ENCODE data around the gene PRDM9.
"Not testable (repeated sequence)": the region's sequence is repeated elsewhere in the genome, so short reads cannot be mapped to it uniquely, and the experiment has no call there.

The PRDM9 gene

GRCh38 chr5:23486227-23486626 is 21.2 kb upstream of the PRDM9 start:
- not testable (repeated sequence) for H3K27ac ChIP-seq (ENCODE audit: low read depth, low read length); H3K4me3 ChIP-seq (ENCODE audit: low read length); DNase-seq; H3K79me1 ChIP-seq (ENCODE audit: low read length); H3K4me1 ChIP-seq (ENCODE audit: control insufficient read depth, low read depth, low read length); H2BK120ac ChIP-seq (ENCODE audit: low read depth, low read length); H2BK5ac ChIP-seq (ENCODE audit: low read length); H3K4ac ChIP-seq (ENCODE audit: low read depth, low read length); H2AK5ac ChIP-seq (ENCODE audit: low read length); H3K4me2 ChIP-seq (ENCODE audit: low read length); H4K5ac ChIP-seq (ENCODE audit: low read length); H3K9ac ChIP-seq (ENCODE audit: low read length); H3K56ac ChIP-seq (ENCODE audit: low read length); H4K8ac ChIP-seq (ENCODE audit: low read depth, low read length); H2BK15ac ChIP-seq (replicated peaks; ENCODE audit: low read depth); H3K23ac ChIP-seq (ENCODE audit: low read length); H3K79me2 ChIP-seq (ENCODE audit: control insufficient read depth, insufficient read depth, low read length); H3K36me3 ChIP-seq (ENCODE audit: control insufficient read depth, insufficient read depth, low read length); H3K18ac ChIP-seq (ENCODE audit: low read length); H3K27me3 ChIP-seq (ENCODE audit: insufficient read depth, low read length, poor library complexity)
- no CpG with 5 or more reads among the region's 2 CpGs for WGBS (ENCODE audit: extremely low coverage, insufficient coverage, low lambda C conversion rate)

- no peak overlapping the region for H3K9ac ChIP-seq (ENCODE audit: low read length)
- no CpG with 5 or more reads among the region's 1 CpG for WGBS (ENCODE audit: extremely low coverage, insufficient coverage, low lambda C conversion rate)
- no peaks in the 10 kb centered on the region for H3K79me2 ChIP-seq (ENCODE audit: control insufficient read depth, insufficient read depth, low read length)
- H2BK5ac ChIP-seq (ENCODE audit: low read length): no peak overlapping the region
- H4K5ac ChIP-seq (ENCODE audit: low read length): no peak overlapping the region
- no peak overlapping the region for H4K8ac ChIP-seq (ENCODE audit: low read depth, low read length)
- H3K27ac ChIP-seq (ENCODE audit: low read depth, low read length): no peak overlapping the region
- no peak overlapping the region for H3K4me2 ChIP-seq (ENCODE audit: low read length)
- no peak for DNase-seq
- H3K18ac ChIP-seq (ENCODE audit: low read length): no peak overlapping the region
- H3K4ac ChIP-seq (ENCODE audit: low read depth, low read length): no peak overlapping the region
- no peak overlapping the region for H2AK5ac ChIP-seq (ENCODE audit: low read length)
- no peak overlapping the region for H2BK15ac ChIP-seq (replicated peaks; ENCODE audit: low read depth)
- no peaks in the 10 kb centered on the region for H3K27me3 ChIP-seq (ENCODE audit: insufficient read depth, low read length, poor library complexity)
- no peak overlapping the region for H3K4me3 ChIP-seq (ENCODE audit: low read length)
- no peak overlapping the region for H3K23ac ChIP-seq (ENCODE audit: low read length)
- no peaks in the 10 kb centered on the region for H3K4me1 ChIP-seq (ENCODE audit: control insufficient read depth, low read depth, low read length)
- H3K36me3 ChIP-seq (ENCODE audit: control insufficient read depth, insufficient read depth, low read length): no peaks in the 10 kb centered on the region
- no peaks in the 10 kb centered on the region for H3K79me1 ChIP-seq (ENCODE audit: low read length)
- no peak overlapping the region for H3K56ac ChIP-seq (ENCODE audit: low read length)
- H2BK120ac ChIP-seq (ENCODE audit: low read depth, low read length): no peak overlapping the region
Measured at GRCh38 chr5:23490993-23491392, 16.4 kb upstream of the PRDM9 start.

GRCh38 chr5:23494558-23494957 is 12.9 kb upstream of the PRDM9 start:
- no peak overlapping the region for H2BK120ac ChIP-seq (ENCODE audit: low read depth, low read length)
- no peak overlapping the region for H3K27ac ChIP-seq (ENCODE audit: low read depth, low read length)
- no peaks in the 10 kb centered on the region for H3K4me1 ChIP-seq (ENCODE audit: control insufficient read depth, low read depth, low read length)
- no peaks in the 10 kb centered on the region for H3K36me3 ChIP-seq (ENCODE audit: control insufficient read depth, insufficient read depth, low read length)
- no peak overlapping the region for H3K23ac ChIP-seq (ENCODE audit: low read length)
- H3K27me3 ChIP-seq (ENCODE audit: insufficient read depth, low read length, poor library complexity): no peaks in the 10 kb centered on the region
- no peak for DNase-seq
- no peak overlapping the region for H3K4me3 ChIP-seq (ENCODE audit: low read length)
- no peak overlapping the region for H3K4ac ChIP-seq (ENCODE audit: low read depth, low read length)
- H4K5ac ChIP-seq (ENCODE audit: low read length): no peak overlapping the region
- H3K79me2 ChIP-seq (ENCODE audit: control insufficient read depth, insufficient read depth, low read length): no peaks in the 10 kb centered on the region
- H3K4me2 ChIP-seq (ENCODE audit: low read length): no peak overlapping the region
- no CpG with 5 or more reads among the region's 1 CpG for WGBS (ENCODE audit: extremely low coverage, insufficient coverage, low lambda C conversion rate)
- H3K56ac ChIP-seq (ENCODE audit: low read length): no peak overlapping the region
- H3K79me1 ChIP-seq (ENCODE audit: low read length): no peaks in the 10 kb centered on the region
- no peak overlapping the region for H2BK15ac ChIP-seq (replicated peaks; ENCODE audit: low read depth)
- H2AK5ac ChIP-seq (ENCODE audit: low read length): no peak overlapping the region
- H4K8ac ChIP-seq (ENCODE audit: low read depth, low read length): no peak overlapping the region
- no peak overlapping the region for H2BK5ac ChIP-seq (ENCODE audit: low read length)
- no peak overlapping the region for H3K9ac ChIP-seq (ENCODE audit: low read length)
- no peak overlapping the region for H3K18ac ChIP-seq (ENCODE audit: low read length)

GRCh38 chr5:23496576-23496975 is 10.8 kb upstream of the PRDM9 start:
- H3K4me1 ChIP-seq (ENCODE audit: control insufficient read depth, low read depth, low read length): no peaks in the 10 kb centered on the region
- no peak for DNase-seq
- no peak overlapping the region for H3K4me2 ChIP-seq (ENCODE audit: low read length)
- no peaks in the 10 kb centered on the region for H3K27me3 ChIP-seq (ENCODE audit: insufficient read depth, low read length, poor library complexity)
- no peak overlapping the region for H2AK5ac ChIP-seq (ENCODE audit: low read length)
- no peaks in the 10 kb centered on the region for H3K79me1 ChIP-seq (ENCODE audit: low read length)
- H3K4me3 ChIP-seq (ENCODE audit: low read length): no peak overlapping the region
- no peak overlapping the region for H2BK5ac ChIP-seq (ENCODE audit: low read length)
- no peak overlapping the region for H4K8ac ChIP-seq (ENCODE audit: low read depth, low read length)
- H3K9ac ChIP-seq (ENCODE audit: low read length): no peak overlapping the region
- H3K79me2 ChIP-seq (ENCODE audit: control insufficient read depth, insufficient read depth, low read length): no peaks in the 10 kb centered on the region
- H2BK15ac ChIP-seq (replicated peaks; ENCODE audit: low read depth): no peak overlapping the region
- no peak overlapping the region for H2BK120ac ChIP-seq (ENCODE audit: low read depth, low read length)
- no peak overlapping the region for H3K56ac ChIP-seq (ENCODE audit: low read length)
- H3K23ac ChIP-seq (ENCODE audit: low read length): no peak overlapping the region
- H3K27ac ChIP-seq (ENCODE audit: low read depth, low read length): no peak overlapping the region
- H3K4ac ChIP-seq (ENCODE audit: low read depth, low read length): no peak overlapping the region
- no peaks in the 10 kb centered on the region for H3K36me3 ChIP-seq (ENCODE audit: control insufficient read depth, insufficient read depth, low read length)
- no peak overlapping the region for H4K5ac ChIP-seq (ENCODE audit: low read length)
- H3K18ac ChIP-seq (ENCODE audit: low read length): no peak overlapping the region
- WGBS (ENCODE audit: extremely low coverage, insufficient coverage, low lambda C conversion rate): no CpG with 5 or more reads among the region's 1 CpG

GRCh38 chr5:23506329-23507236 is 826 bp upstream of the PRDM9 start:
- Histone ChIP-seq H3K27me3 (ENCODE audit: insufficient read depth, low read length, poor library complexity) (no peaks in the 10 kb centered on the region), H3K4ac (ENCODE audit: low read depth, low read length) (no peak overlapping the region), H3K9ac (ENCODE audit: low read length) (no peak overlapping the region), H3K18ac (ENCODE audit: low read length) (no peak overlapping the region), H4K8ac (ENCODE audit: low read depth, low read length) (no peak overlapping the region), H4K5ac (ENCODE audit: low read length) (no peak overlapping the region), H3K27ac (ENCODE audit: low read depth, low read length) (no peak overlapping the region), H3K79me2 (ENCODE audit: control insufficient read depth, insufficient read depth, low read length) (no peaks in the 10 kb centered on the region), H3K23ac (ENCODE audit: low read length) (no peak overlapping the region), H3K4me3 (ENCODE audit: low read length) (no peak overlapping the region), H3K4me2 (ENCODE audit: low read length) (no peak overlapping the region), H3K79me1 (ENCODE audit: low read length) (no peaks in the 10 kb centered on the region), H2BK120ac (ENCODE audit: low read depth, low read length) (no peak overlapping the region), H2AK5ac (ENCODE audit: low read length) (no peak overlapping the region), H2BK5ac (ENCODE audit: low read length) (no peak overlapping the region), H2BK15ac (replicated peaks; ENCODE audit: low read depth) (no peak overlapping the region), H3K56ac (ENCODE audit: low read length) (peak overlapping the region; percentile 56), H3K4me1 (ENCODE audit: control insufficient read depth, low read depth, low read length) (no peaks in the 10 kb centered on the region), H3K36me3 (ENCODE audit: control insufficient read depth, insufficient read depth, low read length) (no peaks in the 10 kb centered on the region)
- peak; percentile 83 for DNase-seq
- WGBS (ENCODE audit: extremely low coverage, insufficient coverage, low lambda C conversion rate): no CpG with 5 or more reads among the region's 23 CpGs

GRCh38 chr5:23510434-23510833 is 3.0 kb downstream of the PRDM9 start:
- DNase-seq; H3K56ac ChIP-seq (ENCODE audit: low read length); H3K4ac ChIP-seq (ENCODE audit: low read depth, low read length); H3K4me3 ChIP-seq (ENCODE audit: low read length); H3K79me2 ChIP-seq (ENCODE audit: control insufficient read depth, insufficient read depth, low read length); H2AK5ac ChIP-seq (ENCODE audit: low read length); H3K27me3 ChIP-seq (ENCODE audit: insufficient read depth, low read length, poor library complexity); H3K9ac ChIP-seq (ENCODE audit: low read length); H2BK5ac ChIP-seq (ENCODE audit: low read length); H4K5ac ChIP-seq (ENCODE audit: low read length); H3K23ac ChIP-seq (ENCODE audit: low read length); H3K36me3 ChIP-seq (ENCODE audit: control insufficient read depth, insufficient read depth, low read length); H3K79me1 ChIP-seq (ENCODE audit: low read length); H2BK15ac ChIP-seq (replicated peaks; ENCODE audit: low read depth); H2BK120ac ChIP-seq (ENCODE audit: low read depth, low read length); H3K27ac ChIP-seq (ENCODE audit: low read depth, low read length); H3K4me1 ChIP-seq (ENCODE audit: control insufficient read depth, low read depth, low read length); H3K18ac ChIP-seq (ENCODE audit: low read length); H4K8ac ChIP-seq (ENCODE audit: low read depth, low read length); H3K4me2 ChIP-seq (ENCODE audit: low read length): not testable (repeated sequence)
- WGBS (ENCODE audit: extremely low coverage, insufficient coverage, low lambda C conversion rate): no CpG with 5 or more reads among the region's 5 CpGs

Measured in mesendoderm (in vitro differentiated cells).